SK-N-SH treated with all-trans-retinoic acid at 6 μM for 48 hours (cell line): ENCODE data around the gene ALG11.

Source experiments
- ARNTL ChIP-seq: fragments of 450-650 bp; formaldehyde crosslinking; IDR thresholded peaks from 2 replicates; pipeline ENCODE4 v1.5.0; 2020; ENCODE audit warnings: low read depth, mild to moderate bottlenecking, moderate library complexity, borderline replicate concordance
- PPARA ChIP-seq: fragments of 250-450 bp; sonication (Bioruptor Pico); IDR thresholded peaks from 2 replicates; pipeline ENCODE4 v1.5.0; 2020; ENCODE audit warnings: mild to moderate bottlenecking, borderline replicate concordance
- RARB ChIP-seq: fragments of 250-450 bp; sonication (Bioruptor Pico); IDR thresholded peaks from 2 replicates; pipeline ENCODE4 v1.8.0; 2021; ENCODE audit warnings: mild to moderate bottlenecking, moderate library complexity
- SNAI2 ChIP-seq: fragments of 250-450 bp; sonication (Bioruptor Pico); IDR thresholded peaks from 2 replicates; pipeline ENCODE4 v1.5.0; 2020; ENCODE audit warnings: mild to moderate bottlenecking, moderate library complexity
- TCF4 ChIP-seq: fragments of 250-450 bp; sonication (Bioruptor Pico); IDR thresholded peaks from 2 replicates; pipeline ENCODE4 v1.8.0; 2021; ENCODE audit warnings: mild to moderate bottlenecking, moderate library complexity, borderline replicate concordance
- ZFP30 ChIP-seq: fragments of 450-650 bp; formaldehyde crosslinking; IDR thresholded peaks from 2 replicates; pipeline ENCODE4 v1.5.0; 2022; ENCODE audit warnings: mild to moderate bottlenecking, moderate library complexity
- ZNF565 ChIP-seq: fragments of 450-650 bp; formaldehyde crosslinking; conservative IDR thresholded peaks from 2 replicates; pipeline ENCODE4 v1.5.0; 2020; ENCODE audit warnings: low read depth, mild to moderate bottlenecking, moderate library complexity
- ZNF70 ChIP-seq: fragments of 450-650 bp; formaldehyde crosslinking; IDR thresholded peaks from 2 replicates; pipeline ENCODE4 v1.5.0; 2020; ENCODE audit warnings: mild to moderate bottlenecking, moderate library complexity
- TF ChIP-seq, protein P1 (sequence below): fragments of 250-450 bp; sonication (Bioruptor Pico); IDR thresholded peaks from 2 replicates; pipeline ENCODE4 v1.8.0; 2020; ENCODE audit warnings: mild to moderate bottlenecking, moderate library complexity, borderline replicate concordance
- TF ChIP-seq, protein P2 (sequence below): fragments of 250-450 bp; sonication (Bioruptor Pico); IDR thresholded peaks from 2 replicates; pipeline ENCODE4 v1.5.0; 2020; ENCODE audit warnings: mild to moderate bottlenecking, moderate library complexity
- TF ChIP-seq, protein P3 (sequence below): fragments of 250-450 bp; sonication (Bioruptor Pico); IDR thresholded peaks from 2 replicates; pipeline ENCODE4 v1.5.1; 2020; ENCODE audit warnings: low read depth, mild to moderate bottlenecking, moderate library complexity

DNA sequence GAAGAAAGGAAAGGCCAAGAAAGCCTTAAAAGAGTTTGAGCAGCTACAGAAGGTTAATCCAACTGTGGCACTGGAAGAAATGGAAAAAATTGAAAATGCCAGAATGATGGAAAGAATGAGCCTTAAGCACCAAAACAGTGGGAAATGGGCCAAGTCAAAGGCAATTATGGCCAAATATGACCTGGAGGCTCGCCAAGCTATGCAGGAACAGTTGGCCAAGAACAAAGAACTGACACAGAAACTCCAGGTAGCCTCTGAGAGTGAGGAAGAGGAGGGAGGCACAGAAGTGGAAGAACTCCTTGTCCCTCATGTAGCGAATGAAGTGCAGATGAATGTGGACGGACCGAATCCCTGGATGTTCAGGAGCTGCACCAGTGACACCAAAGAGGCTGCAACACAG lies 17.4 kb downstream of the ALG11 start:
- TF ChIP-seq ZNF70 (no peak), SNAI2 (no peak), ARNTL (CRISPR knock-in tag) (no peak), ZNF565 (CRISPR knock-in tag) (no peak), PPARA (no peak), RARB (CRISPR knock-in tag) (no peak), ZFP30 (no peak), TCF4 (CRISPR knock-in tag) (no peak)
- TF ChIP-seq, protein P1, sequence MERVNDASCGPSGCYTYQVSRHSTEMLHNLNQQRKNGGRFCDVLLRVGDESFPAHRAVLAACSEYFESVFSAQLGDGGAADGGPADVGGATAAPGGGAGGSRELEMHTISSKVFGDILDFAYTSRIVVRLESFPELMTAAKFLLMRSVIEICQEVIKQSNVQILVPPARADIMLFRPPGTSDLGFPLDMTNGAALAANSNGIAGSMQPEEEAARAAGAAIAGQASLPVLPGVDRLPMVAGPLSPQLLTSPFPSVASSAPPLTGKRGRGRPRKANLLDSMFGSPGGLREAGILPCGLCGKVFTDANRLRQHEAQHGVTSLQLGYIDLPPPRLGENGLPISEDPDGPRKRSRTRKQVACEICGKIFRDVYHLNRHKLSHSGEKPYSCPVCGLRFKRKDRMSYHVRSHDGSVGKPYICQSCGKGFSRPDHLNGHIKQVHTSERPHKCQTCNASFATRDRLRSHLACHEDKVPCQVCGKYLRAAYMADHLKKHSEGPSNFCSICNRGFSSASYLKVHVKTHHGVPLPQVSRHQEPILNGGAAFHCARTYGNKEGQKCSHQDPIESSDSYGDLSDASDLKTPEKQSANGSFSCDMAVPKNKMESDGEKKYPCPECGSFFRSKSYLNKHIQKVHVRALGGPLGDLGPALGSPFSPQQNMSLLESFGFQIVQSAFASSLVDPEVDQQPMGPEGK (CRISPR knock-in tag), result no peak
- TF ChIP-seq, protein P2, sequence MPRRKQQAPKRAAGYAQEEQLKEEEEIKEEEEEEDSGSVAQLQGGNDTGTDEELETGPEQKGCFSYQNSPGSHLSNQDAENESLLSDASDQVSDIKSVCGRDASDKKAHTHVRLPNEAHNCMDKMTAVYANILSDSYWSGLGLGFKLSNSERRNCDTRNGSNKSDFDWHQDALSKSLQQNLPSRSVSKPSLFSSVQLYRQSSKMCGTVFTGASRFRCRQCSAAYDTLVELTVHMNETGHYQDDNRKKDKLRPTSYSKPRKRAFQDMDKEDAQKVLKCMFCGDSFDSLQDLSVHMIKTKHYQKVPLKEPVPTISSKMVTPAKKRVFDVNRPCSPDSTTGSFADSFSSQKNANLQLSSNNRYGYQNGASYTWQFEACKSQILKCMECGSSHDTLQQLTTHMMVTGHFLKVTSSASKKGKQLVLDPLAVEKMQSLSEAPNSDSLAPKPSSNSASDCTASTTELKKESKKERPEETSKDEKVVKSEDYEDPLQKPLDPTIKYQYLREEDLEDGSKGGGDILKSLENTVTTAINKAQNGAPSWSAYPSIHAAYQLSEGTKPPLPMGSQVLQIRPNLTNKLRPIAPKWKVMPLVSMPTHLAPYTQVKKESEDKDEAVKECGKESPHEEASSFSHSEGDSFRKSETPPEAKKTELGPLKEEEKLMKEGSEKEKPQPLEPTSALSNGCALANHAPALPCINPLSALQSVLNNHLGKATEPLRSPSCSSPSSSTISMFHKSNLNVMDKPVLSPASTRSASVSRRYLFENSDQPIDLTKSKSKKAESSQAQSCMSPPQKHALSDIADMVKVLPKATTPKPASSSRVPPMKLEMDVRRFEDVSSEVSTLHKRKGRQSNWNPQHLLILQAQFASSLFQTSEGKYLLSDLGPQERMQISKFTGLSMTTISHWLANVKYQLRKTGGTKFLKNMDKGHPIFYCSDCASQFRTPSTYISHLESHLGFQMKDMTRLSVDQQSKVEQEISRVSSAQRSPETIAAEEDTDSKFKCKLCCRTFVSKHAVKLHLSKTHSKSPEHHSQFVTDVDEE, result no peak
- TF ChIP-seq, protein P3, sequence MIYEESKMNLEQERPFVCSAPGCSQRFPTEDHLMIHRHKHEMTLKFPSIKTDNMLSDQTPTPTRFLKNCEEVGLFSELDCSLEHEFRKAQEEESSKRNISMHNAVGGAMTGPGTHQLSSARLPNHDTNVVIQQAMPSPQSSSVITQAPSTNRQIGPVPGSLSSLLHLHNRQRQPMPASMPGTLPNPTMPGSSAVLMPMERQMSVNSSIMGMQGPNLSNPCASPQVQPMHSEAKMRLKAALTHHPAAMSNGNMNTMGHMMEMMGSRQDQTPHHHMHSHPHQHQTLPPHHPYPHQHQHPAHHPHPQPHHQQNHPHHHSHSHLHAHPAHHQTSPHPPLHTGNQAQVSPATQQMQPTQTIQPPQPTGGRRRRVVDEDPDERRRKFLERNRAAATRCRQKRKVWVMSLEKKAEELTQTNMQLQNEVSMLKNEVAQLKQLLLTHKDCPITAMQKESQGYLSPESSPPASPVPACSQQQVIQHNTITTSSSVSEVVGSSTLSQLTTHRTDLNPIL, result no peak
